GM10266 (cell line): ENCODE results near the gene GLRX.
"Not testable (repeated sequence)": the region's sequence is repeated elsewhere in the genome, so short reads cannot be mapped to it uniquely, and the experiment has no call there.

ENCODE experiments used
- DNase-seq: peaks from one replicate; pipeline ENCODE4 v3.0.0; 2012; ENCODE audit errors: extremely low spot score
- CTCF ChIP-seq: IDR thresholded peaks from 2 replicates; pipeline ENCODE4 v1.5.1; 2012; ENCODE audit warnings: mild to moderate bottlenecking, low read depth; ENCODE audit not compliant: control insufficient read depth, insufficient read depth; ENCODE audit errors: missing control alignments

GLRX gene

GRCh38 chr5:95818181-95819147 is 4.1 kb downstream of the GLRX start:
- no peak for TF ChIP-seq CTCF
- DNase-seq, result no peak

GRCh38 chr5:95817430-95817829 is 5.1 kb downstream of the GLRX start:
- DNase-seq, result no peak
- no peak for TF ChIP-seq CTCF

- no peak for DNase-seq
- no peak for TF ChIP-seq CTCF
Measured at GRCh38 chr5:95816776-95817175, 5.8 kb downstream of the GLRX start.

GRCh38 chr5:95816341-95816740 is 6.2 kb downstream of the GLRX start:
- no peak for TF ChIP-seq CTCF
- no peak for DNase-seq

- DNase-seq, result no peak
Measured at GRCh38 chr5:95815155-95815729, 7.3 kb downstream of the GLRX start.

GRCh38 chr5:95813035-95813434 is 9.5 kb downstream of the GLRX start:
- DNase-seq, result not testable (repeated sequence)

More at GRCh38 chr5:95815155-95815729, 7.3 kb downstream of the GLRX start:
- TF ChIP-seq CTCF, result no peak

- no peak for DNase-seq
- no peak for TF ChIP-seq CTCF
Measured at GRCh38 chr5:95812074-95812471, 10.5 kb downstream of the GLRX start.

- DNase-seq, result not testable (repeated sequence)
Measured at GRCh38 chr5:95811461-95812073, 11.0 kb downstream of the GLRX start.

- DNase-seq, result not testable (repeated sequence)
Measured at GRCh38 chr5:95811126-95811423, 11.5 kb downstream of the GLRX start.
